Measurements from ENCODE around the gene FBRSL1. TPM values are rescaled to one million over a fixed set of nuclear protein-coding genes. Genes with fewer than 3 reads are reported as not detected.

FBRSL1 gene
- total RNA-seq, 2 donors from 2014 or later, result 20.2 to 22.5 TPM

DNA sequence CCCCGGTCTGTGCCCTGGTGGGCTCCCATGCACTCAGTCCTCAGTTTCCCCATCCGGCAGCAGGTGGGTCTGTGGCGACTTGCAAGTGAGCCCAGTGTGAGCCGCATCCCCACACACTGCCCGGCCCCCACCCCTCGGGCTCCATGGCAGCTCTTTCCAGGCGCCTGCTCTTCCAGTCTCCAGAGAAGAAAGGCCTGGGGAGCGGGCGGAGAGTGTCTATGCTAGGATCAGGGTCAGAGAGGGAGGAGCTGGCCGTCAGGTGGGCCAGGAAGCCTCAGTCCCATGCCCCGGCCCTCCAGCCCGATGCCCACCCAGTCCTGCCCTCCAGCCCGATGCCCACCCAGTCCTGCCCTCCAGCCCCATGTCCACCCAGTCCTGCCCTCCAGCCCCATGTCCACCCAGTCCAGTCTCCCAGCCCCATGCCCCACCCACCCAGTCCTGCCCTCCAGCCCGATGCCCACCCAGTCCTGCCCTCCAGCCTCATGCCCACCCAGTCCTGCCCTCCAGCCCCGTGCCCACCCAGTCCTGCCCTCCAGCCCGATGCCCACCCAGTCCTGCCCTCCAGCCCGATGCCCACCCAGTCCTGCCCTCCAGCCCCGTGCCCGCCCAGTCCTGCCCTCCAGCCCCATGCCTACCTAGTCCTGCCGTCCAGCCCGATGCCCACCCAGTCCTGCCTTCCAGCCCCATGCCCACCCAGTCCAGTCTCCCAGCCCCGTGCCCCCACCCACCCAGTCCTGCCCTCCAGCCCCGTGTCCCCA is 49.2 kb downstream of the FBRSL1 start:
- H3K27me3 ChIP-seq (replicated peaks; ENCODE audit: insufficient read depth), result no peaks in the 10 kb centered on the region
- TF ChIP-seq, protein P1, sequence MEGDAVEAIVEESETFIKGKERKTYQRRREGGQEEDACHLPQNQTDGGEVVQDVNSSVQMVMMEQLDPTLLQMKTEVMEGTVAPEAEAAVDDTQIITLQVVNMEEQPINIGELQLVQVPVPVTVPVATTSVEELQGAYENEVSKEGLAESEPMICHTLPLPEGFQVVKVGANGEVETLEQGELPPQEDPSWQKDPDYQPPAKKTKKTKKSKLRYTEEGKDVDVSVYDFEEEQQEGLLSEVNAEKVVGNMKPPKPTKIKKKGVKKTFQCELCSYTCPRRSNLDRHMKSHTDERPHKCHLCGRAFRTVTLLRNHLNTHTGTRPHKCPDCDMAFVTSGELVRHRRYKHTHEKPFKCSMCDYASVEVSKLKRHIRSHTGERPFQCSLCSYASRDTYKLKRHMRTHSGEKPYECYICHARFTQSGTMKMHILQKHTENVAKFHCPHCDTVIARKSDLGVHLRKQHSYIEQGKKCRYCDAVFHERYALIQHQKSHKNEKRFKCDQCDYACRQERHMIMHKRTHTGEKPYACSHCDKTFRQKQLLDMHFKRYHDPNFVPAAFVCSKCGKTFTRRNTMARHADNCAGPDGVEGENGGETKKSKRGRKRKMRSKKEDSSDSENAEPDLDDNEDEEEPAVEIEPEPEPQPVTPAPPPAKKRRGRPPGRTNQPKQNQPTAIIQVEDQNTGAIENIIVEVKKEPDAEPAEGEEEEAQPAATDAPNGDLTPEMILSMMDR (IDR thresholded peaks at IDR 0.05), result no peak
- no peaks in the 10 kb centered on the region for H3K9me3 ChIP-seq
- H3K36me3 ChIP-seq, result no peaks in the 10 kb centered on the region
- no peak overlapping the region for H3K27ac ChIP-seq
- no peak overlapping the region for H3K4me3 ChIP-seq
- no peaks in the 10 kb centered on the region for H3K4me1 ChIP-seq (ENCODE audit: control insufficient read depth in 1 of 2, low read depth in 2 of 2)
- no peak for ATAC-seq (ENCODE audit: insufficient number of reproducible peaks, low FRiP score, low read depth)
- no peak for DNase-seq (ENCODE audit: low spot score)

DNA sequence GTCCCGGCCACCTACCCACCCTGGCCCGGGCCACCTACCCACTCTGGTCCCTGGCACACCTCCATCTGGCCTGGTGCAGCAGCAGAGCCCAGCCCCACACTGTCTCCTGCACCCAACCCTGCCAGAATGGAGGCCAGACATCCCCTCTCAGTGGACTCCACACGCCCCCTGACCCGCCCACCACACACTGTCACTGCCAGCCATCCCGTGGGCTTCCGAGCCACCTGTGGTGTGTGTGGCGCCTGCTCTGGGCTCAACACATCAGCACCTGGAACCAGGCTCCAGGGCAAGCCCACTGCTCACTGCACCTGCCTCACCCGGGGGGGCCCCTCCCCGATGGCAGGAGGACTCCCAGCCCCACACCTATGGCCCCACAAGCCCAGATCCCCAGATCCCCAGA is 50.5 kb downstream of the FBRSL1 start:
- Histone ChIP-seq H3K4me3 (no peak overlapping the region), H3K27me3 (replicated peaks; ENCODE audit: insufficient read depth) (no peaks in the 10 kb centered on the region), H3K36me3 (no peaks in the 10 kb centered on the region), H3K9me3 (no peaks in the 10 kb centered on the region), H3K27ac (no peak overlapping the region), H3K4me1 (ENCODE audit: control insufficient read depth in 1 of 2, low read depth in 2 of 2) (no peaks in the 10 kb centered on the region)
- no peak for ATAC-seq (ENCODE audit: insufficient number of reproducible peaks, low FRiP score, low read depth)
- no peak for DNase-seq (ENCODE audit: low spot score)
- TF ChIP-seq, protein P1 (IDR thresholded peaks at IDR 0.05), result no peak

DNA sequence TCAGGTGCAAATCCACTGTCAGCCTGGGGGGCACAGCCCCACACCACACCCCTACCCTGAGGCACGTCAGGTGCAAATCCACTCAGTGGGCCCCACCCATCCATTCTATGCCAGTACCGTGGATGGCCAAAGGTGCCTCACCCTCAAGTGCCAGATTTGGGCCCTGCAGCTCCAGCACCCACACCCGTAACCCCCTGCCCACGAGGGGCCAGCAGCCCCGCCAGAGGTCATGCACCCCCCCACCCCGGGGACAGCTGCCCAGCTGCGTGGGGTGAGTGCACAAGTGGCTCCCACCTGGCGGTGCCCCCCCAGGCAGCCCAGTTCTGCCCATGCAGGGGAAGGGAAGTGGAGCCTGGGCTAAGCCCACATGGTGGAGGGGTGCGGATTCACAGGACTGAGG is 51.2 kb downstream of the FBRSL1 start:
- TF ChIP-seq, protein P1 (IDR thresholded peaks at IDR 0.05), result no peak
- H3K27me3 ChIP-seq (replicated peaks; ENCODE audit: insufficient read depth), result no peaks in the 10 kb centered on the region
- no peak for DNase-seq (ENCODE audit: low spot score)
- H3K4me1 ChIP-seq (ENCODE audit: control insufficient read depth in 1 of 2, low read depth in 2 of 2), result no peaks in the 10 kb centered on the region
- no peak overlapping the region for H3K4me3 ChIP-seq
- H3K36me3 ChIP-seq, result no peaks in the 10 kb centered on the region
- H3K9me3 ChIP-seq, result no peaks in the 10 kb centered on the region
- no peak overlapping the region for H3K27ac ChIP-seq
- no peak for ATAC-seq (ENCODE audit: insufficient number of reproducible peaks, low FRiP score, low read depth)

DNA sequence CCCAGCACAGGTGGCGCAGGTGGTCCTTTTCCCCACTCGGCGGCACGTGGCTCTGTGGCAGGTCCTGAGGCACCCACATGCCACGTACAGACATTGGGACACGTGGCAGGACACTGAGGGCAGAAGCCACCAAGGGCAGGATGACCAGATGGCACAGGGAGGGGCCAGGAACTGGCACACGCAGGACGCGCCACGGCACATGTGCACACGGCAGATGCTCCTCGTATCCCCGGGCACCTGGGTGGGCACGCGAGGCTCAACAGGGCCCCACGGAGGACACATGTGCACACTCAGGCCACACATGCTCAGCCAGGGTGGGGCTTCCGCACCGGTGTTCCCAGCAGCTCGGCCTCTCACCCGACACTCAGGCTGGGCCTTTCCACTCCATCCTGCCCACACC is 52.0 kb downstream of the FBRSL1 start:
- Histone ChIP-seq H3K9me3 (no peaks in the 10 kb centered on the region), H3K27me3 (replicated peaks; ENCODE audit: insufficient read depth) (no peaks in the 10 kb centered on the region), H3K4me1 (ENCODE audit: control insufficient read depth in 1 of 2, low read depth in 2 of 2) (no peaks in the 10 kb centered on the region), H3K27ac (no peak overlapping the region), H3K36me3 (no peaks in the 10 kb centered on the region), H3K4me3 (no peak overlapping the region)
- DNase-seq (ENCODE audit: low spot score) (no peak), ATAC-seq (ENCODE audit: insufficient number of reproducible peaks, low FRiP score, low read depth) (no peak)
- TF ChIP-seq, protein P1 (IDR thresholded peaks at IDR 0.05), result no peak

DNA sequence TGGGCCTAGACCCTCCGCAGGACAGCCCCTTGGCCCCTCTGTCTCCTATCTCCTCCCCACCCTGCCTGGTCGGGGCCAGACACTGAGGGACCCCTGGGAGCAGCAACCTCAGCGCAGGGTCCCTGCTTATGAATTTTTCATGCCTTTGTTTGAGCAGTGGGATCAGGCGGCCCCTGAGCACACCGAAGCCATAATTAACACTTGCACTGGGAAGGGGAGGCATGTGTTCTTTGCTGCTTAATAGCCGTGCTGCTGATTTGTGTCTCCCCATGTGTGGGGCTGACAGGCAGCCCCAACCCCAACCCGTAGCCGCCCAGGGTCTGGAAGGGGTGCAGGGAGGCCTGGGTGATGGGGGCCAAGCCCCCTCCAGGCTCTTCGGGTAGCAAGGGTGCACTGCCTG is 52.7 kb downstream of the FBRSL1 start:
- Histone ChIP-seq H3K36me3 (no peaks in the 10 kb centered on the region), H3K27me3 (replicated peaks; ENCODE audit: insufficient read depth) (no peaks in the 10 kb centered on the region), H3K9me3 (no peaks in the 10 kb centered on the region), H3K4me1 (ENCODE audit: control insufficient read depth in 1 of 2, low read depth in 2 of 2) (no peaks in the 10 kb centered on the region), H3K4me3 (no peak overlapping the region), H3K27ac (no peak overlapping the region)
- DNase-seq (ENCODE audit: low spot score), result no peak
- ATAC-seq (ENCODE audit: insufficient number of reproducible peaks, low FRiP score, low read depth), result no peak
- TF ChIP-seq, protein P1 (IDR thresholded peaks at IDR 0.05), result no peak
